ENCODE data around the gene ZNF853.

- TF ChIP-seq CTCF (conservative IDR thresholded peaks at IDR 0.05) (no peak), EZH2 (IDR thresholded peaks at IDR 0.05; ENCODE audit: low read depth) (no peak)
These were observed 21.5 kb downstream of the ZNF853 start, which contains the start of gene ZNF316 for GRCh38 chr7:6636741-6637543.
